ENCODE measurements around the gene CMTM3.

Gene CMTM3

DNA sequence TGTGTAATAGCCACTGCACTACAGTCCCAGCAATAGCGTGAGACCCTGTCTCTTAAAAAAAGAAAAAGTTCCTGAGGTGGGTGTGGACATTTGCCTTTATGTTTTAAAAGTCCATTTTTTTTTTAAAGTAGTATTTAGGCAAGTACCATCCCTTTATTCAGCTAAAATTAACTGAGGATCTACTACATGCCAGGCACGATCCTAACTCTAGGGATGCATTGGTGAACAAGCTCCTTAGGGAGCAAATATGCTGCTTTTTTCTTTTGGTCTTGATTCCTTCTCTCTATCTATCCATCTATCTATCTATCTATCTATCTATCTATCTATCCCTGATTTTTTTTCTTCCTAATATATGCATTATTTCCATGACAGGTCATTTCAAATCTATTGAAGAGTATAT, 44.7 kb downstream of the CMTM3 start:
- no peak for DNase-seq
- Histone ChIP-seq H3K4me2 (ENCODE audit: low read length) (no peak overlapping the region), H4K91ac (ENCODE audit: low read depth, low read length) (no peak overlapping the region), H3K27me3 (ENCODE audit: insufficient read depth, low read length) (no peaks in the 10 kb centered on the region), H3K18ac (ENCODE audit: low read length) (no peak overlapping the region), H3K9me3 (ENCODE audit: insufficient read depth, low read depth, low read length) (no peaks in the 10 kb centered on the region), H2BK120ac (ENCODE audit: insufficient read depth, low read length, poor library complexity) (no peak overlapping the region), H3K4me1 (ENCODE audit: control insufficient read depth in 1 of 2, insufficient read depth in 2 of 2, low read length in 2 of 2) (peaks cover 0 to 4% of the 10 kb centered on the region in 2 experiments), H3K36me3 (ENCODE audit: control insufficient read depth in 1 of 2, insufficient read depth in 2 of 2, low read length in 2 of 2) (no peaks in the 10 kb centered on the region), H3K79me1 (ENCODE audit: low read length) (no peaks in the 10 kb centered on the region), H4K8ac (ENCODE audit: low read depth, low read length) (no peak overlapping the region), H2AFZ (ENCODE audit: insufficient read depth, low read length, poor library complexity) (no peak overlapping the region), H3K14ac (ENCODE audit: low read length) (no peak overlapping the region), H3K9ac (ENCODE audit: low read length) (no peak overlapping the region), H4K12ac (ENCODE audit: low read depth, low read length) (no peak overlapping the region), H3K4me3 (ENCODE audit: low read depth, low read length) (no peak overlapping the region), H3K4ac (ENCODE audit: low read depth, low read length) (no peak overlapping the region), H2BK5ac (ENCODE audit: low read depth, low read length, poor library complexity) (no peak overlapping the region), H3K79me2 (ENCODE audit: control insufficient read depth, insufficient read depth, low read length, poor library complexity) (no peaks in the 10 kb centered on the region), H2BK12ac (ENCODE audit: low read length) (no peak overlapping the region), H3K23ac (ENCODE audit: low read length) (no peak overlapping the region), H2AK5ac (ENCODE audit: low read length) (no peak overlapping the region), H3K27ac (ENCODE audit: low read depth, low read length) (no peak overlapping the region)
- no CpG with 5 or more reads among the region's 2 CpGs for WGBS (ENCODE audit: extremely low coverage, insufficient coverage, insufficient read length)

DNA sequence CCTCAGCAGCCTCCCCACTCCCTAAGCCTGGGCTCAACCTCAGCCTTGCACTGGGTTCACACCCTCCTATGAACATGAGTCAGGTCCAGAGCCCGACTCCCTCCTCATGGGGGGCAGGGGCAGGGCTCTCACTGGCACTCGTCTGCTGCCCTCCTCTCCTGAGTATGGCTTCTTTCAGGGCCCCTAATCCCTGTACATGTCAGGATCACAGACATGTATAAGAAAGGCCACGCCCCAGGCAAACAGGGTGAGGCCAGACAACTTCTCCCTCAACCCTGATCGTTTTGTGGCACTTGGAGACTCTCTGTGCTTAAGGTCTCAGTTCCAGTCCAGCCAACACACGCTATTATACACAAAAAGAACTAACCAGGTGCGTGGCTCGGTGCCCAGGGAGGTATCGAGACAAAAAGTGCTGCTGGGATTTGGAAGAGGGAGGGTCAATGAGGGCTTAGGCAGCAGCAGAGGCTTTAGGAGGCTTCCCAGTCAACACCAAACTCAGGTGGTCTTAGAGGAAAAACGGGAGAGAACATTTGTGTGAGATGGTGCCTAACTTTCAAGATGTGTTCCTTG, 45.2 kb downstream of the CMTM3 start:
- Histone ChIP-seq H4K12ac (ENCODE audit: low read depth, low read length) (no peak overlapping the region), H3K4me2 (ENCODE audit: low read length) (no peak overlapping the region), H3K9ac (ENCODE audit: low read length) (peak overlapping the region; percentile 63), H4K91ac (ENCODE audit: low read depth, low read length) (no peak overlapping the region), H3K36me3 (ENCODE audit: control insufficient read depth in 1 of 2, insufficient read depth in 2 of 2, low read length in 2 of 2) (no peaks in the 10 kb centered on the region), H3K27ac (ENCODE audit: low read depth, low read length) (no peak overlapping the region), H3K79me2 (ENCODE audit: control insufficient read depth, insufficient read depth, low read length, poor library complexity) (no peaks in the 10 kb centered on the region), H2AFZ (ENCODE audit: insufficient read depth, low read length, poor library complexity) (no peak overlapping the region), H3K9me3 (ENCODE audit: insufficient read depth, low read depth, low read length) (no peaks in the 10 kb centered on the region), H2BK12ac (ENCODE audit: low read length) (no peak overlapping the region), H3K4ac (ENCODE audit: low read depth, low read length) (no peak overlapping the region), H3K4me3 (ENCODE audit: low read depth, low read length) (no peak overlapping the region), H2BK120ac (ENCODE audit: insufficient read depth, low read length, poor library complexity) (no peak overlapping the region), H3K23ac (ENCODE audit: low read length) (no peak overlapping the region), H3K14ac (ENCODE audit: low read length) (no peak overlapping the region), H3K18ac (ENCODE audit: low read length) (no peak overlapping the region), H4K8ac (ENCODE audit: low read depth, low read length) (no peak overlapping the region), H3K4me1 (ENCODE audit: control insufficient read depth in 1 of 2, insufficient read depth in 2 of 2, low read length in 2 of 2) (peaks cover 0 to 4% of the 10 kb centered on the region in 2 experiments), H2AK5ac (ENCODE audit: low read length) (no peak overlapping the region), H3K79me1 (ENCODE audit: low read length) (no peaks in the 10 kb centered on the region), H3K27me3 (ENCODE audit: insufficient read depth, low read length) (no peaks in the 10 kb centered on the region), H2BK5ac (ENCODE audit: low read depth, low read length, poor library complexity) (no peak overlapping the region)
- no peak for DNase-seq
- WGBS (ENCODE audit: extremely low coverage, insufficient coverage, insufficient read length) = no CpG with 5 or more reads among the region's 9 CpGs

DNA sequence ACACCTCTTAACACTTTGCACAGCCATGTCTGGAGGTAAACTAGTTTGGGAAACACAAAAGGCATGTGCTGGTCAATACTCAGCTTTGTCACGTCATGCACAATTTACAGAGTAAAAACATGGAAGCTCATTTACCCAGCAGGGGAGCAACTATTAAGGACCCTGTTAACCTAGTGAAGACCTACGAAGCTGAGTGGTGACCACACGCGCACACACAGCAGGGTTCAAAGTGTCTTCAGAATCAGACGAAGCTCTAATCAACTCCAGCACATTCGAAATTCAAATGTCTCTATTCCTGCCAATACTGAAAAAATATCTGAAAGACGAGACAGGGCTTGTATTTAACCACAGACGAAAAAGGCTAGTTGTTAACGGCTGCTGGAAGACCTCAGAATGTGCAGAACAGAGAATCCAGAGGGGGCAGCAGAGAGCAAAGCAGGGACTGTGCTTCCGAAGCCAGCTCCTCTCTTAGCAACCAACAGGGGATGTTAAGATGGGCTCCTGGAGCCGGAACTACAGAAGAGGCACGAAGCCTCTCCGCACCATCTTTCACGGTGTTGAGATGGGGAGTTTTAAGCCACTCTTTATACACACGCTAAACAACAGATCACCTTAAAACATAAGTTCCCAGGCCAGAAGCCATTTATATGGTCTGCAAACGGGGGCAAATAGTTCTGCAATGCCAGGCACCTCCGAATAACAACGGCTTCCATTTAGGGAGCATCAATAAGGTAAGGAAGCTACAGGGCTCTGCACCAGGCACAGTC, 46.4 kb downstream of the CMTM3 start:
- Histone ChIP-seq H3K79me2 (ENCODE audit: control insufficient read depth, insufficient read depth, low read length, poor library complexity) (no peaks in the 10 kb centered on the region), H2AFZ (ENCODE audit: insufficient read depth, low read length, poor library complexity) (no peak overlapping the region), H2BK12ac (ENCODE audit: low read length) (no peak overlapping the region), H3K4me1 (ENCODE audit: control insufficient read depth in 1 of 2, insufficient read depth in 2 of 2, low read length in 2 of 2) (peaks cover 0 to 4% of the 10 kb centered on the region in 2 experiments), H3K23ac (ENCODE audit: low read length) (no peak overlapping the region), H3K27me3 (ENCODE audit: insufficient read depth, low read length) (no peaks in the 10 kb centered on the region), H3K4ac (ENCODE audit: low read depth, low read length) (no peak overlapping the region), H3K9ac (ENCODE audit: low read length) (peak overlapping the region; percentile 41), H3K4me3 (ENCODE audit: low read depth, low read length) (no peak overlapping the region), H3K9me3 (ENCODE audit: insufficient read depth, low read depth, low read length) (no peaks in the 10 kb centered on the region), H4K91ac (ENCODE audit: low read depth, low read length) (no peak overlapping the region), H2BK120ac (ENCODE audit: insufficient read depth, low read length, poor library complexity) (no peak overlapping the region), H4K12ac (ENCODE audit: low read depth, low read length) (no peak overlapping the region), H3K4me2 (ENCODE audit: low read length) (peak overlapping the region; percentile 59), H2AK5ac (ENCODE audit: low read length) (no peak overlapping the region), H2BK5ac (ENCODE audit: low read depth, low read length, poor library complexity) (no peak overlapping the region), H3K18ac (ENCODE audit: low read length) (no peak overlapping the region), H3K36me3 (ENCODE audit: control insufficient read depth in 1 of 2, insufficient read depth in 2 of 2, low read length in 2 of 2) (no peaks in the 10 kb centered on the region), H3K27ac (ENCODE audit: low read depth, low read length) (no peak overlapping the region), H3K79me1 (ENCODE audit: low read length) (no peaks in the 10 kb centered on the region), H3K14ac (ENCODE audit: low read length) (no peak overlapping the region), H4K8ac (ENCODE audit: low read depth, low read length) (no peak overlapping the region)
- DNase-seq = peak; percentile 77 to 93
- WGBS (ENCODE audit: extremely low coverage, insufficient coverage, insufficient read length) = no CpG with 5 or more reads among the region's 18 CpGs

DNA sequence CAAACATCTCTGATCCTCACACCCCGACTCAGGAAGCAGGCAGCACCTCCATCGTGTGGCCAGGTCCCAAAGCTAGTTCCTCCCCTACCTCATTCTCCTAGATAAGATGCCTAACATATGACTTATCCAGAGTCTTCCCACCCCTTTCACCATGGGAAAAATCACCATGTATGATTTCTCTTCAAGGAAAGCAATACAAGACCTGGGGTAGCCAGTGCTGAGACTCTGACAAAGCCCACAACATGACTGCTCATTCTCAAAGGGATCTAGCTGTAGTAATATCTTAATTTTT, 46.9 kb downstream of the CMTM3 start:
- peaks cover 0 to 4% of the 10 kb centered on the region in 2 experiments for H3K4me1 ChIP-seq (ENCODE audit: control insufficient read depth in 1 of 2, insufficient read depth in 2 of 2, low read length in 2 of 2)
- H2BK5ac ChIP-seq (ENCODE audit: low read depth, low read length, poor library complexity) = no peak overlapping the region
- H3K23ac ChIP-seq (ENCODE audit: low read length) = no peak overlapping the region
- H3K14ac ChIP-seq (ENCODE audit: low read length) = no peak overlapping the region
- H3K79me2 ChIP-seq (ENCODE audit: control insufficient read depth, insufficient read depth, low read length, poor library complexity) = no peaks in the 10 kb centered on the region
- H4K12ac ChIP-seq (ENCODE audit: low read depth, low read length) = no peak overlapping the region
- peak overlapping the region; percentile 59 for H3K4me2 ChIP-seq (ENCODE audit: low read length)
- H2AFZ ChIP-seq (ENCODE audit: insufficient read depth, low read length, poor library complexity) = no peak overlapping the region
- DNase-seq = peak; percentile 33 to 53
- H3K79me1 ChIP-seq (ENCODE audit: low read length) = no peaks in the 10 kb centered on the region
- no peak overlapping the region for H4K91ac ChIP-seq (ENCODE audit: low read depth, low read length)
- H3K18ac ChIP-seq (ENCODE audit: low read length) = no peak overlapping the region
- no peak overlapping the region for H3K4me3 ChIP-seq (ENCODE audit: low read depth, low read length)
- no peak overlapping the region for H4K8ac ChIP-seq (ENCODE audit: low read depth, low read length)
- H3K27ac ChIP-seq (ENCODE audit: low read depth, low read length) = no peak overlapping the region
- H2BK120ac ChIP-seq (ENCODE audit: insufficient read depth, low read length, poor library complexity) = no peak overlapping the region
- H2BK12ac ChIP-seq (ENCODE audit: low read length) = no peak overlapping the region
- H3K9me3 ChIP-seq (ENCODE audit: insufficient read depth, low read depth, low read length) = no peaks in the 10 kb centered on the region
- H2AK5ac ChIP-seq (ENCODE audit: low read length) = no peak overlapping the region
- no CpG with 5 or more reads among the region's 2 CpGs for WGBS (ENCODE audit: extremely low coverage, insufficient coverage, insufficient read length)
- H3K4ac ChIP-seq (ENCODE audit: low read depth, low read length) = no peak overlapping the region
- H3K27me3 ChIP-seq (ENCODE audit: insufficient read depth, low read length) = no peaks in the 10 kb centered on the region
- peak overlapping the region; percentile 41 for H3K9ac ChIP-seq (ENCODE audit: low read length)
- no peaks in the 10 kb centered on the region for H3K36me3 ChIP-seq (ENCODE audit: control insufficient read depth in 1 of 2, insufficient read depth in 2 of 2, low read length in 2 of 2)

All from trophoblast cell (in vitro differentiated cells and primary cell).